ENCODE measurements around the gene NR2C2. TPM values are rescaled to one million over a fixed set of nuclear protein-coding genes. Genes with fewer than 3 reads are reported as not detected.

The NR2C2 gene
- total and polyA plus RNA-seq, 10 of the 15 experiments (the other 5 are each of a cell fraction or from before 2014, with no cell fraction given), result 2.7 to 30.3 (median 18.3) TPM

- TF ChIP-seq CUX1 (IDR thresholded peaks at IDR 0.05; ENCODE audit: insufficient replicate concordance, low read depth, low read length) (no peak), NFIC (IDR thresholded peaks at IDR 0.05; ENCODE audit: low read depth, low read length) (no peak), TCF7 (IDR thresholded peaks at IDR 0.05; ENCODE audit: borderline replicate concordance) (no peak), SMC3 (IDR thresholded peaks at IDR 0.05; ENCODE audit: borderline replicate concordance, low read length) (no peak), NFXL1 (IDR thresholded peaks at IDR 0.05; ENCODE audit: borderline replicate concordance) (no peak), TARDBP (IDR thresholded peaks at IDR 0.05; ENCODE audit: borderline replicate concordance) (no peak), NR2C1 (IDR thresholded peaks at IDR 0.05) (peak; percentile 97), BMI1 (IDR thresholded peaks at IDR 0.05; ENCODE audit: borderline replicate concordance) (no peak), DPF2 (IDR thresholded peaks at IDR 0.05) (peak; percentile 65; the same call in 1 of the 2 replicates), IKZF1 (conservative IDR thresholded peaks at IDR 0.05) (peak; percentile 74), BRCA1 (IDR thresholded peaks at IDR 0.05; ENCODE audit: low read depth, low read length) (no peak), POLR2AphosphoS2 (IDR thresholded peaks at IDR 0.05; ENCODE audit: low read depth, low read length) (0 out of 2 replicates have a peak, but pooled peaks have one; percentile 34), BHLHE40 (IDR thresholded peaks at IDR 0.05; ENCODE audit: borderline replicate concordance in 1 of 2, low read depth in 2 of 2, low read length in 1 of 2) (peak; percentile 27 to 74; a peak in 3 of 4 replicates), MTA2 (IDR thresholded peaks at IDR 0.05; ENCODE audit: low read depth) (no peak), MLLT1 (IDR thresholded peaks at IDR 0.05) (peak; percentile 44; the same call in 1 of the 2 replicates), NFYB (IDR thresholded peaks at IDR 0.05; ENCODE audit: insufficient read depth, low read depth, low read length) (peak; percentile 85), E2F4 (IDR thresholded peaks at IDR 0.05; ENCODE audit: low read depth, low read length) (no peak), HCFC1 (IDR thresholded peaks at IDR 0.05; ENCODE audit: low read length) (peak; percentile 50), CBFB (IDR thresholded peaks at IDR 0.05; ENCODE audit: low read depth) (0 out of 2 replicates have a peak, but pooled peaks have one; percentile 50), NFYA (IDR thresholded peaks at IDR 0.05; ENCODE audit: borderline replicate concordance, low read depth, low read length) (no peak), TAF1 (IDR thresholded peaks at IDR 0.05; ENCODE audit: borderline replicate concordance, low read depth, low read length) (peak; percentile 77; the same call in 1 of the 2 replicates), JUND (IDR thresholded peaks at IDR 0.05; ENCODE audit: low read depth, low read length) (no peak), ZNF217 (IDR thresholded peaks at IDR 0.05) (no peak), BACH1 (IDR thresholded peaks at IDR 0.05; ENCODE audit: borderline replicate concordance) (peak; percentile 90)
These were observed at the start of gene NR2C2 (continued) for GRCh38 chr3:14947100-14947885.
